HG02642 (cell line): ENCODE measurements around the gene SLC17A5.
"Not testable (repeated sequence)": the region's sequence is repeated elsewhere in the genome, so short reads cannot be mapped to it uniquely, and the experiment has no call there.

ENCODE experiments used
- ATAC-seq: cut with Tn5 transposase; IDR thresholded peaks from one replicate; pipeline ENCODE4 v1.9.1; 2021; ENCODE audit warnings: mild to moderate bottlenecking; ENCODE audit not compliant: unreplicated experiment, poor library complexity

Gene SLC17A5

GRCh38 chr6:73623480-73623879 lies 30.3 kb downstream of the SLC17A5 start:
- ATAC-seq, result not testable (repeated sequence)

- not testable (repeated sequence) for ATAC-seq
Measured at GRCh38 chr6:73618082-73618481, 35.7 kb downstream of the SLC17A5 start.

- no peak for ATAC-seq
Measured at GRCh38 chr6:73614802-73615201, 39.0 kb downstream of the SLC17A5 start.

- no peak for ATAC-seq
Measured at GRCh38 chr6:73613806-73614536, 39.8 kb downstream of the SLC17A5 start.

GRCh38 chr6:73612611-73613010 lies 41.2 kb downstream of the SLC17A5 start:
- no peak for ATAC-seq

- no peak for ATAC-seq
Measured at GRCh38 chr6:73610444-73611275, 43.1 kb downstream of the SLC17A5 start.

- no peak for ATAC-seq
Measured at GRCh38 chr6:73608761-73609160, 45.0 kb downstream of the SLC17A5 start.

GRCh38 chr6:73606428-73606827 lies 47.4 kb downstream of the SLC17A5 start:
- no peak for ATAC-seq

- ATAC-seq, result no peak
Measured at GRCh38 chr6:73604461-73604860, 49.3 kb downstream of the SLC17A5 start.

- no peak for ATAC-seq
Measured at GRCh38 chr6:73604020-73604419, 49.8 kb downstream of the SLC17A5 start.

- no peak for ATAC-seq
Measured at GRCh38 chr6:73586416-73586974, 67.3 kb downstream of the SLC17A5 start.

- ATAC-seq, result peak; percentile 75
Measured at GRCh38 chr6:73585566-73586415, 68.0 kb downstream of the SLC17A5 start.

- ATAC-seq, result no peak
Measured at GRCh38 chr6:73581293-73581692, 72.5 kb downstream of the SLC17A5 start.

- ATAC-seq, result peak; percentile 86
Measured at GRCh38 chr6:73580247-73581149, 73.3 kb downstream of the SLC17A5 start.

- ATAC-seq, result peak; percentile 10
Measured at GRCh38 chr6:73579851-73580246, 73.9 kb downstream of the SLC17A5 start.

- ATAC-seq, result peak; percentile 2
Measured at GRCh38 chr6:73579389-73579788, 74.4 kb downstream of the SLC17A5 start.

GRCh38 chr6:73577676-73578075 lies 76.1 kb downstream of the SLC17A5 start:
- ATAC-seq, result no peak

GRCh38 chr6:73572531-73572930 lies 81.3 kb downstream of the SLC17A5 start:
- not testable (repeated sequence) for ATAC-seq
